HG03135 (cell line): Measurements from ENCODE around the gene CFHR2.

Experiments used
- ATAC-seq: cut with Tn5 transposase; IDR thresholded peaks from one replicate; pipeline ENCODE4 v1.9.1; 2021; ENCODE audit warnings: mild to moderate bottlenecking, moderate library complexity; ENCODE audit not compliant: unreplicated experiment

The CFHR2 gene

DNA sequence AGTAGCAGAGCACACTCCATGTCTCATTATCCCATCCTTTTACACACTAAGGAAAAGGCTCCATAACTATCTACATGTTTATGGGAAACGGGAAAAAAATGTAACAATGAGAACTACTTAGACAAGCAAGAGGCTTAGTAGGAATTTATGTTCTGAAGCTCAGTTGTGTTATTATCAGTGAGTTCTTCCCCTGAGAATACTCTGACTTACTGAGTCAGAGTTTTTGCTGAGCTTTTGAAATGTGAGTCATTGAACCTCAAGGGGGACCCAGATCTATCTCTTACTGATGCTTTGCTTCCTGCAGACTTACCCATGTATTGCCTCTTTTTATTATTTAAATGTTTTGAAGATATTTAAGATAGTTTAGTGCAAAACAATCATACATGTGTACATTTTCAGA lies 53.9 kb downstream of the CFHR2 start:
- ATAC-seq = no peak

DNA sequence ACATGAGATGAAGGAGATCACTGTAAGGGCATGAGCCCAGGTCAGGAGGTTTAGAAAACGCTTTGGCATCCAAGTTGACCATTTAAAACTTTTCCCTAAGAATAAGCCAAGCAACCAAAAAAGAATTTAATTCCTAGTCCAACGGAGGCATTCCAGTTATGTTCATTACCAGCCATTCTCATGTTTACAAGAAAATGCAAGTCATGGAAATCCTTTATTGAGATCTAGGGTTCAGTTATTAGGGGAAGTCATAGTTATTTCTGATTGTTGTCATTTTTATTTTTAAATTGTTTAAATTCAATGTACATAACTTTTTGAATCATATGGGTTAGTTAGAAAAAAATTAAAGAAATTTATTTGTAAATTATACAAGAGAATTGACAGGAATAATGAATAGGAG lies 58.3 kb downstream of the CFHR2 start:
- ATAC-seq = no peak

DNA sequence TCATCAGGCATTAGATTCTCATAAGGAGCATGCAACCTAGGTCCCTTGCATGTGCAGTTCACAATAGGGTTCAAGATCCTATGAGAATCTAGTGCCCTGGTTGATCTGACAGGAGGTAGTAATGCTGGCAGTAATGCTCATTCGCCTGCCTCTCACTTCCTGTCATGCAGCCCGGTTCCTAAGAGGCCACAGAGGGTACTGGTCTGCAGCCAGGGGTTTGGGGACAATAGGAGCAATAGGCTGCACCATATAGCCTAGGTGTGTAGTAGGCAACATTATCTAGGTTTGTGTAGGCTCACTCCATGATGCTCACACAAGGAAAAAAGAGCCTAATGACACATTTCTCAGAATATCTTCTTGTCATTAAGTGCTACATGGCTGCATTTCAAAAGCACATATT lies 59.6 kb downstream of the CFHR2 start:
- ATAC-seq = no peak

DNA sequence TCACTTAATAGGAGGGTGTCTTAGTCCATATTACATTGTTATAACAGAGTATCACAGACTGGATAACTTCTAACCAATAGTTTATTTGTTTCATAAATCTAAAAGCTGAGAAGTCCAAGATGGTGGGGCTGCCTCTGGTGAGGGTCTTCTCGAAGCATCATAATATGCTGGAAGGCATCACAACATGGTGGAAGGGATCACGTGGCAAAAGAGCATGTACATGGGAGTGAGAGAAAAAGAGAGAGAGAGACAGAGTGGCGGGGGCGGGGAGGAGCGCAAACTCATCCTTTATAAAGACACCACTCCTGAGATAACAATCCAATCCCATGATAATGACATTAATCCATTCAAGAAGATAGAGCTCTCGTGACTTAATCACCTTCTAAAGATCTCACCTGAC lies 65.3 kb downstream of the CFHR2 start:
- no peak for ATAC-seq
